HCT116 (cell line): ENCODE results near the gene OR14I1. TPM values are rescaled to one million over a fixed set of nuclear protein-coding genes. Genes with fewer than 3 reads are reported as not detected.

Experiments used
- ATAC-seq: fragments of 200-7000 bp; cut with Tn5 transposase; 2 replicates; pipeline ENCODE4 v1.9.1; 2020; ENCODE audit warnings: mild to moderate bottlenecking, moderate library complexity
- BruUV-seq: library from RNA; stranded (reverse); fragments of 400-500 nt; replicated peaks from 2 replicates; lab custom pipeline; 2021; lab: Mats Ljungman, UMichigan
- CTCF ChIA-PET: fragments of 300-600 bp; sonication (Branson Sonifier 250); formaldehyde crosslinking; loops from one replicate; lab custom pipeline; 2021; ENCODE audit warnings: antibody characterized with exemption; lab: Charles Lee
- POLR2A ChIA-PET: fragments of 300-600, 350-600 bp; sonication (Branson Sonifier 250); formaldehyde crosslinking; loops from one replicate; lab custom pipeline; 2021; ENCODE audit warnings: antibody characterized with exemption; lab: Charles Lee
- RAD21 ChIA-PET, 2 experiments: fragments of 300-600 bp; sonication (Branson Sonifier 250); formaldehyde crosslinking; loops; one replicate each; lab custom pipeline; 2023; ENCODE audit warnings: low total read pairs in 2 of 2; ENCODE audit not compliant: uncharacterized antibody in 2 of 2, unreplicated experiment in 2 of 2, low non-redundant PET in 1 of 2; lab: Charles Lee
- DNase-seq: peaks from one replicate; pipeline ENCODE4 v3.0.0-alpha.2; 2010; ENCODE audit warnings: low read depth, low spot score
- H2AFZ ChIP-seq: fragments of 200-600 bp; shearing (Covaris generic), sonication (generic); 2 replicates; pipeline ENCODE4 v1.6.1; 2017; ENCODE audit warnings: low read depth, mixed run types, mixed read lengths, antibody characterized with exemption, low read length; ENCODE audit not compliant: poor library complexity, severe bottlenecking
- H3K27ac ChIP-seq: 2 replicates; pipeline ENCODE4 v1.5.1; 2012; ENCODE audit warnings: low read depth, low read length
- H3K27me3 ChIP-seq: fragments of 200-600 bp; sonication (generic); 2 replicates; pipeline ENCODE4 v1.6.1; 2016; ENCODE audit warnings: mixed run types, low read length, mixed read lengths; ENCODE audit not compliant: insufficient read depth
- H3K36me3 ChIP-seq, 2 experiments: fragments of 200-500 bp in 1 of 2; fragments of 200-600 bp in 1 of 2; sonication (Bioruptor generic) in 1 of 2; sonication (generic) in 1 of 2; 2 replicates each; pipeline versions ENCODE4 v1.5.1 to v1.6.1; 2014 to 2016; ENCODE audit warnings: low read length in 2 of 2, inconsistent platforms in 1 of 2, mixed read lengths in 1 of 2, mixed run types in 1 of 2; ENCODE audit not compliant: insufficient read depth in 2 of 2, control insufficient read depth in 1 of 2
- H3K4me1 ChIP-seq, 2 experiments: fragments of 200-600 bp in 1 of 2; sonication (generic) in 1 of 2; 2 replicates each; pipeline versions ENCODE4 v1.5.1 to v1.6.1; 2012 to 2017; ENCODE audit warnings: low read length in 2 of 2, inconsistent platforms in 1 of 2, mild to moderate bottlenecking in 1 of 2, mixed read lengths in 1 of 2, mixed run types in 1 of 2, moderate library complexity in 1 of 2; ENCODE audit not compliant: insufficient read depth in 2 of 2, control insufficient read depth in 1 of 2
- H3K4me2 ChIP-seq: fragments of 200-600 bp; sonication (generic); 2 replicates; pipeline ENCODE4 v1.6.1; 2017; ENCODE audit warnings: mixed run types, low read length, mixed read lengths
- H3K4me3 ChIP-seq, 2 experiments: fragments of 200-600 bp in 1 of 2; sonication (generic) in 1 of 2; replicated peaks in 1 of 2; 2 replicates each; pipeline ENCODE4 v1.5.1; 2011 to 2016; ENCODE audit warnings: low read length in 2 of 2, control low read depth in 1 of 2, low read depth in 1 of 2, mild to moderate bottlenecking in 1 of 2, mixed read lengths in 1 of 2, mixed run types in 1 of 2
- H3K79me2 ChIP-seq: fragments of 200-600 bp; sonication (generic); 2 replicates; pipeline ENCODE4 v1.6.1; 2017; ENCODE audit warnings: mild to moderate bottlenecking, mixed run types, low read length, moderate library complexity, mixed read lengths; ENCODE audit not compliant: insufficient read depth
- H3K9ac ChIP-seq: fragments of 200-600 bp; sonication (generic); 2 replicates; pipeline ENCODE4 v1.6.1; 2016; ENCODE audit warnings: low read length, mixed read lengths
- H3K9me2 ChIP-seq: fragments of 200-600 bp; sonication (generic), shearing (Covaris generic); 2 replicates; pipeline ENCODE4 v1.6.1; 2017; ENCODE audit warnings: mixed run types, mild to moderate bottlenecking, moderate library complexity; ENCODE audit not compliant: insufficient read depth
- H3K9me3 ChIP-seq, 2 experiments: fragments of 200-500 bp in 1 of 2; fragments of 200-600 bp in 1 of 2; sonication (Bioruptor generic) in 1 of 2; sonication (generic) in 1 of 2; 2 replicates each; pipeline ENCODE4 v1.6.1; 2014 to 2017; ENCODE audit warnings: low read length in 2 of 2, mixed read lengths in 2 of 2, inconsistent platforms in 1 of 2, low read depth in 1 of 2, mild to moderate bottlenecking in 1 of 2, mixed run types in 1 of 2, moderate library complexity in 1 of 2; ENCODE audit not compliant: control insufficient read depth in 1 of 2, insufficient read depth in 1 of 2
- H4K20me1 ChIP-seq: fragments of 200-600 bp; sonication (generic), shearing (Covaris generic); 2 replicates; pipeline ENCODE4 v1.6.1; 2017; ENCODE audit warnings: mixed run types, mild to moderate bottlenecking, moderate library complexity; ENCODE audit not compliant: insufficient read depth
- CBX3 ChIP-seq: IDR thresholded peaks from 2 replicates; pipeline ENCODE4 v1.6.1; 2012; ENCODE audit warnings: low read depth
- CEBPB ChIP-seq: IDR thresholded peaks from 2 replicates; pipeline ENCODE4 v1.6.1; 2012; ENCODE audit warnings: low read depth
- ELF1 ChIP-seq: IDR thresholded peaks from 2 replicates; pipeline ENCODE4 v1.6.1; 2012; ENCODE audit warnings: low read depth, borderline replicate concordance
- EZH2 ChIP-seq: fragments of 200-600 bp; sonication (generic); IDR thresholded peaks from 2 replicates; pipeline ENCODE4 v1.6.1; 2017; ENCODE audit warnings: antibody characterized with exemption, mixed run types
- FOSL1 ChIP-seq: IDR thresholded peaks from 2 replicates; pipeline ENCODE4 v1.6.1; 2012; ENCODE audit warnings: low read depth
- JUND ChIP-seq: IDR thresholded peaks from 2 replicates; pipeline ENCODE4 v1.6.1; 2012
- POLR2A ChIP-seq: IDR thresholded peaks from 2 replicates; pipeline ENCODE4 v1.7.0; 2011; ENCODE audit warnings: borderline replicate concordance; ENCODE audit not compliant: insufficient read depth, insufficient read length; ENCODE audit errors: extremely low read depth
- POLR2AphosphoS5 ChIP-seq: IDR thresholded peaks from 2 replicates; pipeline ENCODE4 v1.6.1; 2011; ENCODE audit warnings: mild to moderate bottlenecking, low read depth, low read length, moderate library complexity
- REST ChIP-seq: IDR thresholded peaks from 2 replicates; pipeline ENCODE4 v1.6.1; 2012; ENCODE audit warnings: low read depth
- SIN3A ChIP-seq: IDR thresholded peaks from 2 replicates; pipeline ENCODE4 v1.6.1; 2012; ENCODE audit warnings: low read depth
- SP1 ChIP-seq: IDR thresholded peaks from 2 replicates; pipeline ENCODE4 v1.6.1; 2012; ENCODE audit warnings: low read depth
- TCF7L2 ChIP-seq: IDR thresholded peaks from 2 replicates; pipeline ENCODE4 v1.7.0; 2011; ENCODE audit warnings: borderline replicate concordance, inconsistent platforms; ENCODE audit not compliant: insufficient read depth, insufficient read length; ENCODE audit errors: extremely low read depth
- YY1 ChIP-seq: IDR thresholded peaks from 2 replicates; pipeline ENCODE4 v1.6.1; 2011; ENCODE audit warnings: low read length, low read depth, moderate library complexity, mild to moderate bottlenecking; ENCODE audit not compliant: insufficient replicate concordance; ENCODE audit errors: extremely low read depth
- ZBTB33 ChIP-seq: IDR thresholded peaks from 2 replicates; pipeline ENCODE4 v1.6.1; 2011; ENCODE audit warnings: mild to moderate bottlenecking, low read length, moderate library complexity; ENCODE audit not compliant: insufficient replicate concordance; ENCODE audit errors: extremely low read depth
- ZFX ChIP-seq: fragments of 450-650 bp; IDR thresholded peaks from 2 replicates; pipeline ENCODE4 v1.6.1; 2017
- intact Hi-C: fragments of 100-400 bp; cut with micrococcal nuclease; formaldehyde crosslinking; loops from 2 replicates; pipeline ENCODE4 v1.10.0; 2022
- total RNA-seq: library from RNA; stranded (reverse); gene quantifications from one replicate; pipeline ENCODE4 v1.2.1, GENCODE V29; 2021; ENCODE audit not compliant: unreplicated experiment

OR14I1 gene
- total RNA-seq, 1 experiment from 2014 or later, result not detected

GRCh38 chr1:248751635-248752034 is 49.1 kb upstream of the OR14I1 start:
- Histone ChIP-seq H3K4me3 (no peak overlapping the region), H2AFZ (no peak overlapping the region), H3K4me2 (no peak overlapping the region), H3K9ac (no peak overlapping the region), H3K36me3 (no peaks in the 10 kb centered on the region), H3K27me3 (no peaks in the 10 kb centered on the region), H3K9me3 (peaks cover 0 to 11% of the 10 kb centered on the region in 2 experiments; a peak in 1 of 4 replicates), H4K20me1 (no peaks in the 10 kb centered on the region), H3K79me2 (no peaks in the 10 kb centered on the region), H3K9me2 (no peaks in the 10 kb centered on the region), H3K4me1 (no peaks in the 10 kb centered on the region), H3K27ac (no peak overlapping the region)
- no peak for DNase-seq
- intact Hi-C loops, result no loop called here
- no peak for ATAC-seq
- ChIA-PET CTCF (no interaction called here), RAD21 (no interaction called here), POLR2A (no interaction called here)
- no TSS peak for BruUV-seq
- TF ChIP-seq REST (no peak), YY1 (no peak), TCF7L2 (no peak), FOSL1 (no peak), EZH2 (no peak), SIN3A (no peak), ELF1 (no peak), POLR2AphosphoS5 (no peak), ZFX (no peak), CBX3 (no peak), POLR2A (no peak), JUND (no peak), SP1 (no peak), CEBPB (no peak), ZBTB33 (no peak)
